Activated CD8-positive, alpha-beta T cell treated with anti-CD3 and anti-CD28 coated beads for 36 hours (primary cell): ENCODE data around the gene MCM3AP. TPM values are rescaled to one million over a fixed set of nuclear protein-coding genes. Genes with fewer than 3 reads are reported as not detected.

Experiments used
- ATAC-seq: fragments of 200-7000 bp; cut with Tn5 transposase; one replicate; pipeline ENCODE4 v1.10.0; 2021; ENCODE audit warnings: mild to moderate bottlenecking, moderate library complexity
- CTCF ChIA-PET: fragments of 350-600 bp; sonication (Branson Sonifier 250); formaldehyde crosslinking; loops from one replicate; lab custom pipeline; 2021; ENCODE audit warnings: antibody characterized with exemption; lab: Charles Lee
- POLR2A ChIA-PET: fragments of 350-600 bp; sonication (Branson Sonifier 250); formaldehyde crosslinking; loops from one replicate; lab custom pipeline; 2021; ENCODE audit warnings: antibody characterized with exemption; lab: Charles Lee
- DNase-seq: peaks from one replicate; pipeline ENCODE4 v3.0.0-alpha.2; 2020
- H3K27ac Mint-ChIP-seq: one replicate; pipeline ENCODE4 v1.8.0; 2021; ENCODE audit warnings: mild to moderate bottlenecking, mixed read lengths
- H3K27me3 Mint-ChIP-seq: one replicate; pipeline ENCODE4 v1.8.0; 2021; ENCODE audit warnings: mixed read lengths
- H3K36me3 Mint-ChIP-seq: one replicate; pipeline ENCODE4 v1.8.0; 2021; ENCODE audit warnings: low read depth, mixed read lengths
- H3K4me1 Mint-ChIP-seq: one replicate; pipeline ENCODE4 v1.8.0; 2021; ENCODE audit warnings: low read depth, mixed read lengths
- H3K4me3 Mint-ChIP-seq: one replicate; pipeline ENCODE4 v1.8.0; 2021; ENCODE audit warnings: mild to moderate bottlenecking, moderate library complexity, mixed read lengths
- H3K9me3 Mint-ChIP-seq: one replicate; pipeline ENCODE4 v1.8.0; 2021; ENCODE audit warnings: mixed read lengths
- intact Hi-C: fragments of 100-400 bp; cut with micrococcal nuclease; formaldehyde crosslinking; loops from one replicate; pipeline ENCODE4 v1.10.0; 2022
- total RNA-seq, 2 experiments: library from RNA; stranded (reverse); gene quantifications; one replicate each; pipeline ENCODE4 v1.2.3, GENCODE V29; 2021
- TF ChIP-seq, protein P1 (sequence below): fragments of 200-600 bp; IDR thresholded peaks from one replicate; pipeline ENCODE4 v1.8.0; 2022; ENCODE audit warnings: antibody characterized with exemption, mild to moderate bottlenecking

Gene MCM3AP
- total RNA-seq, 2 experiments from 2014 or later = 108 to 112 TPM

GRCh38 chr21:46219591-46220239 is 65.7 kb downstream of the MCM3AP start:
- TF ChIP-seq, protein P1, sequence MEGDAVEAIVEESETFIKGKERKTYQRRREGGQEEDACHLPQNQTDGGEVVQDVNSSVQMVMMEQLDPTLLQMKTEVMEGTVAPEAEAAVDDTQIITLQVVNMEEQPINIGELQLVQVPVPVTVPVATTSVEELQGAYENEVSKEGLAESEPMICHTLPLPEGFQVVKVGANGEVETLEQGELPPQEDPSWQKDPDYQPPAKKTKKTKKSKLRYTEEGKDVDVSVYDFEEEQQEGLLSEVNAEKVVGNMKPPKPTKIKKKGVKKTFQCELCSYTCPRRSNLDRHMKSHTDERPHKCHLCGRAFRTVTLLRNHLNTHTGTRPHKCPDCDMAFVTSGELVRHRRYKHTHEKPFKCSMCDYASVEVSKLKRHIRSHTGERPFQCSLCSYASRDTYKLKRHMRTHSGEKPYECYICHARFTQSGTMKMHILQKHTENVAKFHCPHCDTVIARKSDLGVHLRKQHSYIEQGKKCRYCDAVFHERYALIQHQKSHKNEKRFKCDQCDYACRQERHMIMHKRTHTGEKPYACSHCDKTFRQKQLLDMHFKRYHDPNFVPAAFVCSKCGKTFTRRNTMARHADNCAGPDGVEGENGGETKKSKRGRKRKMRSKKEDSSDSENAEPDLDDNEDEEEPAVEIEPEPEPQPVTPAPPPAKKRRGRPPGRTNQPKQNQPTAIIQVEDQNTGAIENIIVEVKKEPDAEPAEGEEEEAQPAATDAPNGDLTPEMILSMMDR = no peak
- Mint-ChIP-seq H3K4me1 (no peaks in the 10 kb centered on the region), H3K27ac (no peak overlapping the region), H3K36me3 (no peaks in the 10 kb centered on the region), H3K4me3 (no peak overlapping the region), H3K27me3 (no peaks in the 10 kb centered on the region), H3K9me3 (no peaks in the 10 kb centered on the region)
- ChIA-PET CTCF (no interaction called here), POLR2A (interaction anchor here (1.5 kb wide), 1 partner anchor 9 kb away, joined by 3 read pairs; the partner anchor contains the start of gene LSS)
- intact Hi-C loops = no loop called here
- ATAC-seq (no peak), DNase-seq (no peak)

- DNase-seq = no peak
- intact Hi-C loops = no loop called here
- no peak overlapping the region for H3K4me3 Mint-ChIP-seq
- ATAC-seq = no peak
- H3K27me3 Mint-ChIP-seq = no peaks in the 10 kb centered on the region
- ChIA-PET POLR2A (interaction anchor here (1.5 kb wide), 1 partner anchor 10 kb away, joined by 3 read pairs; the partner anchor contains the start of gene LSS), CTCF (no interaction called here)
- H3K4me1 Mint-ChIP-seq = no peaks in the 10 kb centered on the region
- H3K27ac Mint-ChIP-seq = no peak overlapping the region
- TF ChIP-seq, protein P1 = no peak
- H3K36me3 Mint-ChIP-seq = no peaks in the 10 kb centered on the region
- no peaks in the 10 kb centered on the region for H3K9me3 Mint-ChIP-seq
Observed at GRCh38 chr21:46218906-46219590, 66.4 kb downstream of the MCM3AP start.

GRCh38 chr21:46217511-46218196 is 67.8 kb downstream of the MCM3AP start:
- POLR2A ChIA-PET = no interaction called here
- H3K36me3 Mint-ChIP-seq = no peaks in the 10 kb centered on the region
- H3K4me3 Mint-ChIP-seq = no peak overlapping the region
- TF ChIP-seq, protein P1 = no peak
- intact Hi-C loops = no loop called here
- H3K4me1 Mint-ChIP-seq = no peaks in the 10 kb centered on the region
- H3K27me3 Mint-ChIP-seq = no peaks in the 10 kb centered on the region
- CTCF ChIA-PET = no interaction called here
- ATAC-seq (no peak), DNase-seq (no peak)
- H3K9me3 Mint-ChIP-seq = no peaks in the 10 kb centered on the region
- H3K27ac Mint-ChIP-seq = no peak overlapping the region

DNA sequence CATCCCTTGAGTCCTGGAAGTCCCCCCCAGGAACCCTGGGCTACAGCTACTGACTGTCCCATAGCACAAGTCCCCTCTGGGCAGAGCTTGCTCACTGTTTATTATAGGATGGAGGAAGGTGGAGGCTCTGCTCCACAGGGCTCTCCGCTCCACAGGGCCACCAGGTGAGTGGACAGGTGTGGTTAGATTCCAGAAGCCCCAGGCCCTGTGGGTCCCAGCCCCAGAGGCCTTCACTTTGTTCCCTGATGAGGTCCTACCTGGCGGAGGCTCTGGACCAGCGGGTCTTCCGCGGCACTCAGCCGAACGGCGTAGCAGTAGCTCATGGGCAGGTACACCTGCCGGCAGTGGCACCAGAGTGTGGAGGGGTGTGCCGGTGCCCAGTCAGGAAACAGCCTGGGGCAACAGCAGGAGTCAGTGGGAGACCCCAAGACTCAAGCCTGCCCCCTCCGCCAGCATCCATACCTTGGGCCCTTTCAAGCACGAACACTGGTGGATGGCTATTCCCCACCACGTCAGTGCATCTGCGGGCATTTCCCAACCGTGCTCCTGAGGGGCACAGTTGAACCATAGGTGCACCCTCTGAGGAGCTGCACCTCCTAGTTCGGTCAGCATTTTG is 69.2 kb downstream of the MCM3AP start:
- CTCF ChIA-PET = interaction anchor here (0.7 to 1.8 kb wide), 2 partner anchors 63 to 243 kb away, joined by 3 to 4 read pairs; no protein-coding TSS in a partner anchor
- no peaks in the 10 kb centered on the region for H3K4me1 Mint-ChIP-seq
- intact Hi-C loops = no loop called here
- no peak overlapping the region for H3K4me3 Mint-ChIP-seq
- H3K9me3 Mint-ChIP-seq = no peaks in the 10 kb centered on the region
- ATAC-seq (no peak), DNase-seq (no peak)
- no peaks in the 10 kb centered on the region for H3K27me3 Mint-ChIP-seq
- no peaks in the 10 kb centered on the region for H3K36me3 Mint-ChIP-seq
- TF ChIP-seq, protein P1 = no peak
- POLR2A ChIA-PET = interaction anchor here (1.0 kb wide), 1 partner anchor 13 kb away, joined by 3 read pairs; no protein-coding TSS in a partner anchor
- no peak overlapping the region for H3K27ac Mint-ChIP-seq
